Thoracic aorta (tissue), 2 donors: Measurements from ENCODE around the gene PARD3. TPM values are rescaled to one million over a fixed set of nuclear protein-coding genes. Genes with fewer than 3 reads are reported as not detected.

Experiments
- ATAC-seq: fragments of 150-250 bp; one replicate; pipeline ENCODE4 v1.8.0; 2017; ENCODE audit warnings: low read depth; ENCODE audit not compliant: insufficient number of reproducible peaks, low FRiP score
- DNase-seq: peaks from one replicate; pipeline ENCODE4 v3.0.0-alpha.2; 2020; ENCODE audit warnings: low spot score
- H3K27ac ChIP-seq, 2 donors: fragments of 200-600 bp; sonication (generic); 1 replicate in 1 of 2; 2 replicates in 1 of 2; pipeline ENCODE4 v1.5.1; 2016; ENCODE audit warnings: mild to moderate bottlenecking in 2 of 2, moderate library complexity in 2 of 2
- H3K27me3 ChIP-seq: fragments of 200-600 bp; sonication (generic); replicated peaks from 2 replicates; pipeline ENCODE4 v1.6.0; 2016; ENCODE audit warnings: mild to moderate bottlenecking; ENCODE audit not compliant: insufficient read depth
- H3K36me3 ChIP-seq: fragments of 200-600 bp; sonication (generic); one replicate; pipeline ENCODE4 v1.5.1; 2016
- H3K4me1 ChIP-seq, 2 donors: fragments of 200-600 bp; sonication (generic); 1 replicate in 1 of 2; 2 replicates in 1 of 2; pipeline versions ENCODE4 v1.5.1 to v1.6.0; 2016; ENCODE audit warnings: low read depth in 2 of 2, mild to moderate bottlenecking in 1 of 2; ENCODE audit not compliant: control insufficient read depth in 1 of 2
- H3K4me3 ChIP-seq: fragments of 200-600 bp; sonication (generic); 2 replicates; pipeline ENCODE4 v1.5.1; 2016; ENCODE audit warnings: mild to moderate bottlenecking
- H3K9me3 ChIP-seq: fragments of 200-600 bp; sonication (generic); 2 replicates; pipeline ENCODE4 v1.5.1; 2016
- total RNA-seq, 2 donors: library from RNA; depleted of rRNA; stranded (reverse); fragments of >200 nt; gene quantifications; one replicate each; pipeline versions ENCODE4 v1.1.0 to v1.2.3, GENCODE V29; 2016
- TF ChIP-seq, protein P1 (sequence below): fragments of 200-600 bp; sonication (generic); IDR thresholded peaks from one replicate; pipeline ENCODE4 v1.5.1; 2019; ENCODE audit warnings: antibody characterized with exemption

PARD3 gene
- total RNA-seq, 2 donors from 2014 or later: 16.7 to 34.5 TPM

DNA sequence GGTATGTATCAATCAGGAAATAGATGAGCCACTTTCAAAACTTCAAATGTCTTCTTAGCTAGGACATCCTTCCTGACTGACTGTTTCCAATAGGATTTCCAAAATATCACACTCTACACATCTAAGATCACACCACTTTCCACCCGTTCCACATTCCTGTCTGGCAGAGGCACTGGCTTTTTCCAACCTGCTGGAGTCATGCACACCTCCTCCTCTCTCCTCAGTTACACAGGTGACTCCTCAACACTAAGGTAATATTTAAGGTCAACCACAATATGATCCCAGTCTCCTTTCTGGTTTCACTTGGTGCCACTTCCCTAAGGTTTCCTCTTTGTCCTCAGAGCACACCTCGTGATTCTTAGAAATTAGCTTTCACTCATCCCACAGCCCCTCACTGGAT lies 196.5 kb downstream of the PARD3 start:
- ATAC-seq (no peak), DNase-seq (no peak)
- H3K4me3 ChIP-seq: no peak overlapping the region
- H3K9me3 ChIP-seq: no peaks in the 10 kb centered on the region
- H3K27me3 ChIP-seq: no peaks in the 10 kb centered on the region
- H3K4me1 ChIP-seq: no peaks in the 10 kb centered on the region
- no peaks in the 10 kb centered on the region for H3K36me3 ChIP-seq
- no peak overlapping the region for H3K27ac ChIP-seq
- TF ChIP-seq, protein P1, sequence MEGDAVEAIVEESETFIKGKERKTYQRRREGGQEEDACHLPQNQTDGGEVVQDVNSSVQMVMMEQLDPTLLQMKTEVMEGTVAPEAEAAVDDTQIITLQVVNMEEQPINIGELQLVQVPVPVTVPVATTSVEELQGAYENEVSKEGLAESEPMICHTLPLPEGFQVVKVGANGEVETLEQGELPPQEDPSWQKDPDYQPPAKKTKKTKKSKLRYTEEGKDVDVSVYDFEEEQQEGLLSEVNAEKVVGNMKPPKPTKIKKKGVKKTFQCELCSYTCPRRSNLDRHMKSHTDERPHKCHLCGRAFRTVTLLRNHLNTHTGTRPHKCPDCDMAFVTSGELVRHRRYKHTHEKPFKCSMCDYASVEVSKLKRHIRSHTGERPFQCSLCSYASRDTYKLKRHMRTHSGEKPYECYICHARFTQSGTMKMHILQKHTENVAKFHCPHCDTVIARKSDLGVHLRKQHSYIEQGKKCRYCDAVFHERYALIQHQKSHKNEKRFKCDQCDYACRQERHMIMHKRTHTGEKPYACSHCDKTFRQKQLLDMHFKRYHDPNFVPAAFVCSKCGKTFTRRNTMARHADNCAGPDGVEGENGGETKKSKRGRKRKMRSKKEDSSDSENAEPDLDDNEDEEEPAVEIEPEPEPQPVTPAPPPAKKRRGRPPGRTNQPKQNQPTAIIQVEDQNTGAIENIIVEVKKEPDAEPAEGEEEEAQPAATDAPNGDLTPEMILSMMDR: no peak

DNA sequence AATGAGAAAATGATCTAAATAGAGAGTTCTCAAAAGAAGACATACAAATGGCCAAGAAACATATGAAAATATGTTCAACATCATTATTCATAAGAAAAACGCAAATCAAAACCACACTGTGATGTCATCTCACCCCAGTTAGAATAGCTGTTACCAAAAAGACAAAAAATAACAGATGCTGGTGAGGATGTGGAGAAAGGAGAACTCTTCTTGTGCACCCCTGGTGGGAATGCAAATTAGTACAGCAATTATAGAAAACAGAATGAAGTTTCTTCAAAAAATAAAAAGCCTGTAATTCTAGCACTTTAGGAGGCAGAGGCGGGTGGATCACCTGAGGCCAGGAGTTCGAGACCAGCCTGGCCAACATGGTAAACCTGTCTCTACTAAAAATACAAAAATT lies 199.3 kb downstream of the PARD3 start:
- no peak for DNase-seq
- Histone ChIP-seq H3K27ac (no peak overlapping the region), H3K4me1 (no peaks in the 10 kb centered on the region)

DNA sequence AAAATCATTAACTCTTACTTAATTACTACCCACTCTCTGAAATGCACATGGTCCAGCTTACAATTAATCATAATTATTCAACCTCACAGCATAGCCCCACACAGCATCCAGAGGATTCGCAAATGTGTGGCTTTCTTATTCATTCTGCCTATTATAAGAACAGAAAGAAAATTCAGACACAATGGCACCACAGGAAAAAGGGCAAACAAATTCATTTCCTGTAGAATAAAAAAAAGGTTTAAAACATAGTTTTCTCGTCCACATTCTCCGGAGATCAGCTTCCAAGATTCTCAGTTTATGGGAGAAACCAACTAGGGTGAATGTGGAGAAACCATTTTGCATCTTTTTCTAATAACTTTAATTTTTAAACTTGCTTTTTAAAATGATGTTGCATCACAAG lies 201.6 kb downstream of the PARD3 start:
- DNase-seq (no peak), ATAC-seq (no peak)
- H3K36me3 ChIP-seq: no peaks in the 10 kb centered on the region
- no peak overlapping the region for H3K27ac ChIP-seq
- H3K9me3 ChIP-seq: no peaks in the 10 kb centered on the region
- TF ChIP-seq, protein P1: no peak
- H3K4me1 ChIP-seq: no peaks in the 10 kb centered on the region
- no peak overlapping the region for H3K4me3 ChIP-seq
- no peaks in the 10 kb centered on the region for H3K27me3 ChIP-seq

More for the DNA sequence above, 199.3 kb downstream of the PARD3 start:
- H3K36me3 ChIP-seq: no peaks in the 10 kb centered on the region
- TF ChIP-seq, protein P1: no peak
- H3K27me3 ChIP-seq: no peaks in the 10 kb centered on the region
- no peak for ATAC-seq
- H3K9me3 ChIP-seq: no peaks in the 10 kb centered on the region
- no peak overlapping the region for H3K4me3 ChIP-seq

DNA sequence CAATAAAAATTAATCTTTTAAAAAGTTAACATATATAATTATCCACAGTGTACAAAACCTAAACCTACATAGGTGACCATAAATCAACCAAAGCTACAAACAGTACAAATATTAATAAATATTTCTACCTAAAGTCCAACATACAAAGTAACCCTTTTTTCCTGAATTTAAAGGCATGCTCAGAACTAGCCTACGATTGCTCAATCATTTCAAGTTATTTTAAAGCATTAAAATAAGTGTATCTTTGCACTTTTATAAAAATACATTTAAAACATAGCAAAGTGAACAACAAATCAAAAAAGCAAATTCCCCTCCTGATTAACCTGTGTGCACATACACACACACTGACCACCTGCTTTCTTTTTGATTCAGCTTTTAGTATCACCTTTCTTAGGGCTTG lies 202.2 kb downstream of the PARD3 start:
- Histone ChIP-seq H3K36me3 (no peaks in the 10 kb centered on the region), H3K9me3 (no peaks in the 10 kb centered on the region), H3K4me1 (no peaks in the 10 kb centered on the region), H3K27ac (no peak overlapping the region), H3K27me3 (no peaks in the 10 kb centered on the region), H3K4me3 (no peak overlapping the region)
- TF ChIP-seq, protein P1: no peak
- ATAC-seq (no peak), DNase-seq (no peak)

DNA sequence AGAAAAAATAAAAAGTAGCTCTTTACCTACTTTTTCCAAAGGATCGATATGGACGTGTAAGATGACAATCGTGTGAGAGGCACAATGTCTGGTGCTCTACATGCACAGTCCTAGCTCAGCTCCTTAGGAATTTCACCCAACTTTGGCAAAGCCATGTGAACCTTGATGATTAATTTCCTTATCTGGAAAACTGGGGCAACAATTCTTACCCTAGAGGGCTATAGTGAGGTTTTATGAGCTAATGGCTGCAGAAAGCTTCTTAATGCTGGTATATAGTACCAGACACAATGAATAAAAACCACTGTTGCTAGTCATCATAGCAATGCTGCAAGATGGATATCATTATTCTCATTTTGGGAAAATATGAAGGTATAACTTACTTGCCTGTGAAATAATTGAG lies 202.7 kb downstream of the PARD3 start:
- no peak overlapping the region for H3K27ac ChIP-seq
- TF ChIP-seq, protein P1: no peak
- H3K36me3 ChIP-seq: no peaks in the 10 kb centered on the region
- no peak for DNase-seq
- H3K4me3 ChIP-seq: no peak overlapping the region
- H3K9me3 ChIP-seq: no peaks in the 10 kb centered on the region
- no peak for ATAC-seq
- H3K4me1 ChIP-seq: no peaks in the 10 kb centered on the region
- H3K27me3 ChIP-seq: no peaks in the 10 kb centered on the region
